Measurements from ENCODE around the gene UBTD2. TPM values are rescaled to one million over a fixed set of nuclear protein-coding genes. Genes with fewer than 3 reads are reported as not detected.

The UBTD2 gene
- 19.0 and 21.6 TPM in 2 replicates for total RNA-seq

GRCh38 chr5:172283020-172283861, at the start of gene UBTD2:
TSS of gene UBTD2 (minus strand) at chr5:172283764. CDS start at chr5:172283665, 99 bp downstream.

GRCh38 chr5:172193872-172194271, 89.7 kb downstream of the UBTD2 start, which contains the start of gene EFCAB9:
TSS of gene EFCAB9 (plus strand) at chr5:172194172. CDS start at chr5:172194173, 1 bp downstream.

GRCh38 chr5:172188033-172188892, 95.3 kb downstream of the UBTD2 start, which contains the start of gene STK10:
TSS of gene STK10 (minus strand) at chr5:172188224. CDS start at chr5:172188042, 182 bp downstream.

Other genes with a start within 250 kb of the UBTD2 start
- gene STK10, start 95.5 kb downstream of the UBTD2 start, total RNA-seq, result 10.5 and 12.3 TPM in 2 replicates
- gene EFCAB9, start 89.6 kb downstream of the UBTD2 start, total RNA-seq, result not detected in 2 replicates
- gene SH3PXD2B, start 170.8 kb upstream of the UBTD2 start, total RNA-seq, result 23.0 and 27.2 TPM in 2 replicates

All from smooth muscle cell of bladder (primary cell).